Measurements from ENCODE around the gene CLMP. TPM values are rescaled to one million over a fixed set of nuclear protein-coding genes. Genes with fewer than 3 reads are reported as not detected.

The CLMP gene
- total RNA-seq, 1 experiment from 2014 or later: 29.1 TPM

Other genes with a start within 250 kb of the CLMP start
- gene BSX, start 213.4 kb downstream of the CLMP start, total RNA-seq (2014; rRNA removed; shearing (Covaris generic)): not detected in 2 replicates
- 3,732 and 4,213 TPM in 2 replicates for gene HSPA8, start 133.1 kb downstream of the CLMP start, total RNA-seq (2014; rRNA removed; shearing (Covaris generic))
- 2.3 and 4.1 TPM in 2 replicates for gene GRAMD1B, start 235.0 kb upstream of the CLMP start, total RNA-seq (2014; rRNA removed; shearing (Covaris generic))

All from Daoy (cell line).